IPS-18c (cell line): ENCODE measurements around the gene IFNA21.
"Not testable (repeated sequence)": the region's sequence is repeated elsewhere in the genome, so short reads cannot be mapped to it uniquely, and the experiment has no call there.

Experiments used
- H3K4me3 ChIP-seq: 2 replicates; pipeline ENCODE4 v1.7.0; 2013; ENCODE audit warnings: low read depth, mild to moderate bottlenecking, low read length, moderate library complexity; ENCODE audit not compliant: insufficient read depth
- H3K9me3 ChIP-seq: one replicate; pipeline ENCODE4 v1.6.1; 2013; ENCODE audit warnings: mild to moderate bottlenecking, low read length, moderate library complexity; ENCODE audit not compliant: control insufficient read depth, insufficient read depth

Gene IFNA21

DNA sequence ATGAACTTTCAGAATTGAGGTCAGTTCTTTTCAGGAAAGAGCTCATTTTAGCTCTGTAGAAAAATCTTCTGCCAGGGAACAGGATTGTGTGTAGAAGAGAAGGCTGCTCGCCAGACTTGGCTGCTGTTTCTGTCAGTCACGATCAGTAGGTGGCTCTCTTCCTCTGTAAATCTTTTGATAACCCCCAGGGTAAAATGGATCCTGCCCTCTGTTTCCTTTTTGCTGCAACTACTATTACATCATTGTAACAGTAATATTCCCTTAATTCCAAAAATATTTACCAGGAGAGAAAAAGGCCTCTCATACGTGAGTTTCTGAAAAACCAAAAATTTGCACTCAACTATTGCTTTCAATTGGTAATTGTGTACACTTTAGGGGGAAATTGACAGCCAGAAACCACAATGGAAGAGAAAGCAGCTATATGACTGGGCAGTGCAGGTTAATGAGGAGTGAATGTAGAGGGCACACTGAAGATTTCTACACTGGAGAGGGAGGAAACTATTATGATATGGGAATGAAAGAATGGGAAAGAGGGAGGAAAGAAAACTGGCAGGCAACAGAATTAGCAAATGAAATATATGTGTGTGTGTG is 12.3 kb downstream of the IFNA21 start:
- Histone ChIP-seq H3K9me3 (no peaks in the 10 kb centered on the region), H3K4me3 (no peak overlapping the region)

DNA sequence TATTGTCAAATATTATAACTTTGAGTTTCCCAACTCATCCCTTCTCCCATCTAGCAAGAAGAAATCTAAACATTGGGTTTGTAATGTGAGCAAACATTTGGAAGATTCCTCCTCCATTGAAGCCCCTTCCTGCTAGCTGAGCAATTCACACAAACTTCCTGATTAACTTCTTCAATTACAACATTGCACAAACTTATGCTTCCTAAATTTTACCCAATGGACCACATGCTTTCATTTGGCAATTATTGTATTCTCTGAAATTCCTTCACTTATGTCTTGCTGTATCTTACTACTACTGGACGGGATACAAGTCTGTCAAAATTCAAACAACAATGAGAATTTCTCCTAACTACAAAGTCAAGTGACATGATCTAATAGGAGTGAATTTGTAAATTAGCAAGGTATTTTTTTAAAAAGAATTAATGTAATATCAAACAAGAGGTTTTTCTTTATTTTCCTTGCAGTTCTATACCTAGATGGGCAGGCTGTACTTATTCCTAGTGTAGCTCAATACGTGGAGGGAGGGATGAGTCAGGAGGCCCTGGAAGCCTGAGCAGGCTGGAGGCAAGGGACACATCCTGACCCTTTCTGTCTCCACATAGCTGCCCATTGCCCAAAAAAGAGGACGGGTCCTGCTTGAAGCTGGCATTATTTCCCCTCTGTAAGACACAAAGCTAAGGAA is 13.0 kb downstream of the IFNA21 start:
- Histone ChIP-seq H3K9me3 (no peaks in the 10 kb centered on the region), H3K4me3 (no peak overlapping the region)

DNA sequence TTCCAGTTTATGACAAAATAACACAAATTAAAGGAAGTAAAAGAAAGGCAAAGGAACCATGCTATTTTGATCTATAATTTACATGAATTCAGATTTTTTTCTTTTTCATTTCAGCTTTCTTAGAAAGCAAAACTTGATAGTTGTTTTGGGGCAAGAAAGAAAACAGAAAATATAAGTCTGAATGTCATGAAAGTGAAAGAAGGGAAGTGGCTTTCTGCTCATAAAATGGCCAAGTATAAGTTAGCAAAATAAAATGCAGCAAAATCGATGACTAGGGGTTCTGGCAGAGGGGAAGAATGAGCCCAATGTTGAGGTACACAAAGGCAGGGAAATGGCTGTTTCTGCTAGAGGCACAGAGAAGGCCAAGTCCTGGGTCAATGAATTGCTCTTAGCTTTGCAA is 21.9 kb downstream of the IFNA21 start:
- H3K9me3 ChIP-seq: no peaks in the 10 kb centered on the region

DNA sequence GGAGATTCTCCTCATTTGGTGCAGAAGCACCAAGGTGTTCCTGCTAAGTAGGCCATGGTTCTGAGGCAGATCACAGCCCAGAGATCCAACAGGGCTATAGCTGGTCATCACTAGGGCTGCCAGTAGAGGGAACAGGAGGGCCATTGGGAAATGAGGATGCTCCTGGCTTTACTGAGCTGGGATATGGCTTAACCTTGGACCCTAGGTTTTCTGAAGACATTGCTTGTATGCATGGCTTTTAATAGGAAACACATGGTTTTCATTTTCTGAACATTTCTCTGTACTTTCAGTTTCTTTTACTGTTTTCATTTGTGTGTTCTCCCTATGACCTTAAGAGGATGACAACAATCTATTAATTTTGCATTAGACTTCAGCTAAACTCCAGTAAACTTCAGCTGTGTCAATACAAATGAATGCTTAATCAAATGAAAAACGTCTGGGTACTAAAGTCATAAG is 25.0 kb downstream of the IFNA21 start, which contains the start of gene IFNW1:
Gene IFNW1 (minus strand): TSS at position 406 of the 456 bp plus-strand sequence. CDS start 262 bp downstream, at position 144.
- no peak within 1 kb of the TSS for H3K4me3 ChIP-seq
- no peaks in the 10 kb centered on the region for H3K9me3 ChIP-seq

More for the DNA sequence above, 21.9 kb downstream of the IFNA21 start:
- no peak overlapping the region for H3K4me3 ChIP-seq

DNA sequence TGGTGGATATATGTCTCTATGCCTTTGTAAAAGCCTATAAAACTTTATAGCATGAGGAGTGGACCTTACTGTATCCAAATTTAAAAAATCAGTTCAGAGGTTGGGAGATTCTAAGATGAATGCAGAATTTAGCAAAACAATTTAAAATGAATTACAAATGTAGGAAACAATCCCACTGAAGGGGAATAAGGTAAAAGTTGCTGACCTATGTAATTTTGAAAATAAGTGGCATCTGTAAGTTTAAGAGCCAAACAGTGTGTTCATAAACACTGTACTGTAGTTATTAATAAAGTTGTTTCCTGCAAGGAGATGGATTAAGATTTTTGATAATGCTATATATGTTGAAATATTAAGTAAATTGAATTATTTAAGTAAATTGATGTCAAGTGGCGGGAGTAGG is 29.4 kb downstream of the IFNA21 start:
- no peaks in the 10 kb centered on the region for H3K9me3 ChIP-seq
- no peak overlapping the region for H3K4me3 ChIP-seq

DNA sequence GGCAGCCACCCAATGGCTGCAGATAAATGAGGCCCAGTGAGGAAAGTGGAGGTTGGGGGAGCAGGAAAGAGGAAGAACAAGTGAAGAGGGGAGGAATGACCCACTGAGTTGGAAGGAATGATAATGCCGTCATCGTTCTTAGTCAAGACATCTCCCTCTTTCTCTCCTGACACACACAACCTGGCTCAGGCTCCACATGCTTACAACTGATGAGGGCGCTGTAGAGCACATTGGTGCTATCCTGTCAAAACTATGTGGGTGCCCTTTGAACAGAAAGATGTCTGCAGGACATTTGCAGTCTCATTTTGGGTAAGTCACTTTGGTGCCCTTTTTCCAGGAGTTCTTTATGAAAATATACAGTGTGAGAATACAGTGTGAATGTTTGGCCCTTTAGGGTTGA is 30.7 kb downstream of the IFNA21 start:
- Histone ChIP-seq H3K9me3 (no peaks in the 10 kb centered on the region), H3K4me3 (no peak overlapping the region)

DNA sequence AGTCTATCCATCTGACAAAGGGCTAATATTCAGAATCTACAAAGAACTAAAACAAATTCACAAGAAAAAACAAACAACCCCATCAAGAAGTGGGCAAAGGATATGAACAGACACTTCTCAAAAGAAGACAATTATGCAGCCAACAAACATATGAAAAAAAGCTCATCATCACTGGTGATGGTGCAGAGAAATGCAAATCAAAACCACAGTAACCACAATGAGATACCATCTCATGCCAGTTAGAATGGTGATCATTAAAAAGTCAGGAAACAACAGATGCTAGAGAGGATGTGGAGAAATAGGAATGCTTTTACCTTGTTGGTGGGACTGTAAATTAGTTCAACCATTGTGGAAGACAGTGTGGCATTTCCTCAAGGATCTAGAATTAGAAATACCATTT is 38.3 kb downstream of the IFNA21 start:
- H3K4me3 ChIP-seq, H3K9me3 ChIP-seq: not testable (repeated sequence)

DNA sequence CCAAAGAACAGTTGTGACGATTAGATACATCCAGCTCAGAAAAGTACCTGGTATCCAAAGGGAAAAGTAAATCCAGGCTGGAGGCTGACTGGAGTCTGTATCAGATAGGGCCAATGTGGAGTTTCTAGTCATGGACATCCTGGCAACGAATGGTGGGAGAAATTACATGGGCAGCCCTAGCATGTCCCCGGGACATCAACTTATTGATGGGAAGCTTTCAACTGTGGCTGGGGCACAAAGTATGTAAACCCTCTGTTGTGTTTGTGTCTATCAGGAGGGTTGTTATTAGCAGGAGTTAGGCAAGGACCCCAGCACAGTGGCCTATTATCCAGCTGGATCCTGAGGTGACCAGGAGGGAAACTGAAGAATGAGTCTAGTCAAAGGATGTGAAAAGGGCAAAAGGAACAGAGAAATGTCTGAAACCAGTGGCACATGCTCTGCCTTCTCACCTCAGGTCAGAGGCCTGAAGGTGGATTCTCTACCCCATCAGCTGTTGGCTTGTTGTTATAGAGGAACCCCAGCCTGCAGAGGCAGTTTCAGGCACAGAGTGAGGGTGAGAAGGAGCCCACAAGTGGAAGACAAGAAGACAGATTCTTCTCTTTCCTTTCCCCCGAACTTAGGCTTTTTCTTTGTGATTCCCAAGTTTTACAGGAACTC is 44.7 kb downstream of the IFNA21 start:
- no peak overlapping the region for H3K4me3 ChIP-seq

DNA sequence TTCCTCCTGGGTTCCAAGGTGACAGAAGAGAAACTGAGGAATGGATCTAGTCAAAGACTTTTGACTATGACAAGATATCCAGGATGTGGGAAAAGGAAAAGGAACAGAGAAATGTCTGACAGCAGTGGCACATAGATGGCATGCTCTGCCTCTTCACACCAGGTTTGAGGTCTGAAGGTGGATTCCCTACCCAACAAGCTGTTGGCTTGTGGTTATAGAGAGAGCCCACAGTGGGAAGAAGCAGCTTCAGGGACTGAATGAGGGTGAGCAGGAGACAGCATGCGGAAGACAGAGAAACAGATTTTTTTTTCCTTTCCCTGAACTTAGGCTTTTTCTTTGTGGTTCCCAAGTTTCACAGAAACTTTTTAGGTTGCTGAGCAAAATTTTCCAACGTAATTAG is 45.4 kb downstream of the IFNA21 start:
- Histone ChIP-seq H3K9me3 (no peaks in the 10 kb centered on the region), H3K4me3 (no peak overlapping the region)

More for the DNA sequence above, 44.7 kb downstream of the IFNA21 start:
- no peaks in the 10 kb centered on the region for H3K9me3 ChIP-seq

DNA sequence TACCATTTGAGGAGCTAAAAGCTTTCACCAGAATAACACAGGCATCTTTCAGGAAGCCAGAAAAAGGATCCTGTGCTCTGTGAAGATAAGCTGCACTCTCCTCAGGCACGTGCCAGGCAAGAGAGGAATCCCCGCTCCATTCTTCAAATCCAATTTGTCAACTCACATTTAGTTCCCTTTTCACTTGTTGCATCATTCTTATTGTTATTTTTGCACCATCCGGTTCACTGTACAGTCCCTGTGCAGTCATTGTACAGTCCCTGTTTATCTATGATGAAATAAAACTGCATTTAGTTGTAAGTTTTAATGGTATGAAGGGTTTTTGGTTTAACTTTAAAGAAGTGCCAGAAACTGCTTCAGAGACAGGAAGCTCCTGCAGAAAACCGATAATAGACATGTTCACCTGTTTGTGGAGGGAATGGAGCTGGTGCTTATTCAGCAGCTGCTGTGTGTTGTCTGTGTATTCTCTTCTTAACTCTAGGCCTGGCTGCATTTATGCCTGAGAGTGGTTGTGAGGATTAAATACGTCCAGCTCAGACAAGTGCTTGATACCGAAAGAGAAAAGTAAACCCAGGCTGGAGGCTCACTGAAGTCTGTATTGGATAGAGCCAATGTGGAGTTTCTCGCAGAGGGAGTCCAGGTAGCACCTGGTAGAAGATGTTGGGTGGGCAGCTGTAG is 47.2 kb downstream of the IFNA21 start:
- Histone ChIP-seq H3K4me3 (no peak overlapping the region), H3K9me3 (no peaks in the 10 kb centered on the region)
